ENCODE results near the gene CDPF1. TPM values are rescaled to one million over a fixed set of nuclear protein-coding genes. Genes with fewer than 3 reads are reported as not detected.

CDPF1 gene
- total RNA-seq, 1 donor from 2014 or later, result 12.9 TPM

GRCh38 chr22:46286006-46286405 is 35.9 kb upstream of the CDPF1 start:
- Mint-ChIP-seq H3K4me1 (ENCODE audit: unreplicated experiment) (no peaks in the 10 kb centered on the region), H3K4me3 (no peak overlapping the region), H3K27ac (no peak overlapping the region), H3K27me3 (no peaks in the 10 kb centered on the region), H3K36me3 (peaks cover 6% of the 10 kb centered on the region), H3K9me3 (no peaks in the 10 kb centered on the region)
- DNase-seq (ENCODE audit: extremely low spot score, unreplicated experiment), result no peak
- TF ChIP-seq, protein P1, sequence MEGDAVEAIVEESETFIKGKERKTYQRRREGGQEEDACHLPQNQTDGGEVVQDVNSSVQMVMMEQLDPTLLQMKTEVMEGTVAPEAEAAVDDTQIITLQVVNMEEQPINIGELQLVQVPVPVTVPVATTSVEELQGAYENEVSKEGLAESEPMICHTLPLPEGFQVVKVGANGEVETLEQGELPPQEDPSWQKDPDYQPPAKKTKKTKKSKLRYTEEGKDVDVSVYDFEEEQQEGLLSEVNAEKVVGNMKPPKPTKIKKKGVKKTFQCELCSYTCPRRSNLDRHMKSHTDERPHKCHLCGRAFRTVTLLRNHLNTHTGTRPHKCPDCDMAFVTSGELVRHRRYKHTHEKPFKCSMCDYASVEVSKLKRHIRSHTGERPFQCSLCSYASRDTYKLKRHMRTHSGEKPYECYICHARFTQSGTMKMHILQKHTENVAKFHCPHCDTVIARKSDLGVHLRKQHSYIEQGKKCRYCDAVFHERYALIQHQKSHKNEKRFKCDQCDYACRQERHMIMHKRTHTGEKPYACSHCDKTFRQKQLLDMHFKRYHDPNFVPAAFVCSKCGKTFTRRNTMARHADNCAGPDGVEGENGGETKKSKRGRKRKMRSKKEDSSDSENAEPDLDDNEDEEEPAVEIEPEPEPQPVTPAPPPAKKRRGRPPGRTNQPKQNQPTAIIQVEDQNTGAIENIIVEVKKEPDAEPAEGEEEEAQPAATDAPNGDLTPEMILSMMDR (conservative IDR thresholded peaks at IDR 0.05), result no peak

GRCh38 chr22:46281866-46282678 is 32.0 kb upstream of the CDPF1 start:
- TF ChIP-seq, protein P1 (conservative IDR thresholded peaks at IDR 0.05), result no peak
- Mint-ChIP-seq H3K4me3 (no peak overlapping the region), H3K4me1 (ENCODE audit: unreplicated experiment) (no peaks in the 10 kb centered on the region), H3K36me3 (peaks cover 7% of the 10 kb centered on the region), H3K9me3 (no peaks in the 10 kb centered on the region), H3K27me3 (no peaks in the 10 kb centered on the region), H3K27ac (no peak overlapping the region)
- DNase-seq (ENCODE audit: extremely low spot score, unreplicated experiment), result no peak

DNA sequence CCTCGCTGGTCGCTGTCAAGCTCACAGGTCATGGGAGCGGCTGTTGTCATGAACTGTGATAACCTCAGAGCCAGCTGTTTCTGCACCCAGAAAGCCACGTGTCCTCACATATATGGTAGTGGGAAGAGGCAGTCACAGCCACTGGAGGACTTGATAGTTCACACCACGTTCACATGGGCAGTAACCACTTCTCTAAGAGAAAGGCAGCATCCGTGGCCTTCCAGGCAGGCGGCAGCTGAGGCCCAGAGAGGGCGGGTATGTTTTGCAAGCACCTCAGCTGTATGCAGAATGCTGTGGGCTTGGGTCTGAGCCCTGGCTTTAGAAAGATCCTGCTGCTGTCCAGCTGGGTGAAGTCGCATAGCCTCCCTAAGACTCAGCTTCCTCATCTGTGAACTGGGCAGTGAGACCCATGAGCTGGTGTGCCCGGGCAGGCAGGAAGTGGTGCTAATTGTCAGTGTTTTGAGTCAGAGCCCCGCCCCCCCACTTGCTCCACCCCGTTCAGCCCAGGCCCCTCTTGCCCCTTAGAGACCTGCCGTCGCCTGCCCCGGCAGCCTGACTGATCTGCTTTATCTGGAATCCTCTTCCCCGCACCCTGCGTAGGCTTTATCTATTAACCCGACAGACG is 31.0 kb upstream of the CDPF1 start:
- no peak overlapping the region for H3K27ac Mint-ChIP-seq
- H3K9me3 Mint-ChIP-seq, result no peaks in the 10 kb centered on the region
- no peaks in the 10 kb centered on the region for H3K4me1 Mint-ChIP-seq (ENCODE audit: unreplicated experiment)
- TF ChIP-seq, protein P1 (conservative IDR thresholded peaks at IDR 0.05), result no peak
- no peak overlapping the region for H3K4me3 Mint-ChIP-seq
- H3K27me3 Mint-ChIP-seq, result no peaks in the 10 kb centered on the region
- H3K36me3 Mint-ChIP-seq, result peaks cover 11% of the 10 kb centered on the region
- DNase-seq (ENCODE audit: extremely low spot score, unreplicated experiment), result no peak

DNA sequence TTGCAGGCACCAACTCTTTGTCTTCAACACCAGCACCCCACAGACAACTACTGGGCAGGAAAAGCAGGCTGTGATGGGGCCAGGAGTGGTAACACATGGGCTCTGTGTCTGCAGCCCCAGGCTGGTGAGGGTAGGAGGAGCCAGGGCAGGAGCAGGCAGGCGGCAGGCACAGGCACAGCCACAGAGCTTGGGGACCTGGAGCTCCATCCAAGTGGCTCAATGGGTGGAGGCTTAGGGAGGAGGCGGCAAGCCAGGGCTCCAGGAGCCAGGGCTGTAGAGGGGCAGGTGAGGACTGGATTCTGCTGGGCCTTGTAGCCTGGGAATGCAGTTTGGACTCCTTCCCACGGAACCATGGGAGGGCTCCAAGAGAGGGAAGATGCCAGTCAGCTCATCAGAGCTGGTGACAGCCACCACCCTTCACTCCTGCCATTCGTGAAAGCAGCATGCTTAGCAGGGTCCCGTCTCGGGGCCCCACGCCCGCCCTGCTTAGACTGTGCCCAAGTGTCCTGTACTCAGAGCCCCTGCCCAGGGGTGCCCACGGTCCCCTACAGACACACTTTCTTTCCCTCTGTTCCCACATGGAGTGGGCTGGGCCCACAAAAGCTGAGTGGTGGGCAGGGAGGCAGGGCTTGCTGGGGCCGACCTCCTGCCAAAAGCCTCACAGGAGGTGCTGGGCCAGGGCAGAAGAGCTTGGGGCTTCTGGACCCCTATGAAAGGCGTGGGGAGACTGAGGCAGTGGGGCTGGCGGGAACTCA is 30.1 kb upstream of the CDPF1 start:
- H3K4me3 Mint-ChIP-seq, result no peak overlapping the region
- H3K27me3 Mint-ChIP-seq, result no peaks in the 10 kb centered on the region
- no peaks in the 10 kb centered on the region for H3K9me3 Mint-ChIP-seq
- no peaks in the 10 kb centered on the region for H3K4me1 Mint-ChIP-seq (ENCODE audit: unreplicated experiment)
- H3K36me3 Mint-ChIP-seq, result peaks cover 19% of the 10 kb centered on the region
- H3K27ac Mint-ChIP-seq, result no peak overlapping the region
- TF ChIP-seq, protein P1 (conservative IDR thresholded peaks at IDR 0.05), result no peak
- no peak for DNase-seq (ENCODE audit: extremely low spot score, unreplicated experiment)

- Mint-ChIP-seq H3K27ac (no peak overlapping the region), H3K27me3 (no peaks in the 10 kb centered on the region), H3K4me3 (no peak overlapping the region), H3K4me1 (ENCODE audit: unreplicated experiment) (no peaks in the 10 kb centered on the region), H3K36me3 (peaks cover 17% of the 10 kb centered on the region), H3K9me3 (no peaks in the 10 kb centered on the region)
- TF ChIP-seq, protein P1 (conservative IDR thresholded peaks at IDR 0.05), result no peak
- no peak for DNase-seq (ENCODE audit: extremely low spot score, unreplicated experiment)
Measured at GRCh38 chr22:46278656-46279645, 28.9 kb upstream of the CDPF1 start.

Measured in type B pancreatic cell (in vitro differentiated cells).